Fibroblast of the aortic adventitia (primary cell): Measurements from ENCODE around the gene OTOP3. TPM values are rescaled to one million over a fixed set of nuclear protein-coding genes. Genes with fewer than 3 reads are reported as not detected.
"Not testable (repeated sequence)": the region's sequence is repeated elsewhere in the genome, so short reads cannot be mapped to it uniquely, and the experiment has no call there.

ENCODE experiments used
- DNase-seq: peaks from one replicate; pipeline ENCODE4 v3.0.0-alpha.2; 2010; ENCODE audit warnings: low read depth
- H3K4me3 ChIP-seq: 2 replicates; pipeline ENCODE4 v1.5.1; 2011; ENCODE audit warnings: low read depth, mild to moderate bottlenecking, control low read depth, low read length, moderate library complexity
- CTCF ChIP-seq: IDR thresholded peaks from 2 replicates; pipeline ENCODE4 v1.5.1; 2011; ENCODE audit warnings: mild to moderate bottlenecking, low read length, control low read depth, inconsistent platforms; ENCODE audit not compliant: insufficient read depth
- total RNA-seq: library from RNA; depleted of rRNA; stranded (reverse); fragments of >200 nt; gene quantifications from 2 replicates; pipeline ENCODE4 v1.2.3, GENCODE V29; 2012; ENCODE audit warnings: low replicate concordance

OTOP3 gene
- total RNA-seq, 1 donor, result not detected

DNA sequence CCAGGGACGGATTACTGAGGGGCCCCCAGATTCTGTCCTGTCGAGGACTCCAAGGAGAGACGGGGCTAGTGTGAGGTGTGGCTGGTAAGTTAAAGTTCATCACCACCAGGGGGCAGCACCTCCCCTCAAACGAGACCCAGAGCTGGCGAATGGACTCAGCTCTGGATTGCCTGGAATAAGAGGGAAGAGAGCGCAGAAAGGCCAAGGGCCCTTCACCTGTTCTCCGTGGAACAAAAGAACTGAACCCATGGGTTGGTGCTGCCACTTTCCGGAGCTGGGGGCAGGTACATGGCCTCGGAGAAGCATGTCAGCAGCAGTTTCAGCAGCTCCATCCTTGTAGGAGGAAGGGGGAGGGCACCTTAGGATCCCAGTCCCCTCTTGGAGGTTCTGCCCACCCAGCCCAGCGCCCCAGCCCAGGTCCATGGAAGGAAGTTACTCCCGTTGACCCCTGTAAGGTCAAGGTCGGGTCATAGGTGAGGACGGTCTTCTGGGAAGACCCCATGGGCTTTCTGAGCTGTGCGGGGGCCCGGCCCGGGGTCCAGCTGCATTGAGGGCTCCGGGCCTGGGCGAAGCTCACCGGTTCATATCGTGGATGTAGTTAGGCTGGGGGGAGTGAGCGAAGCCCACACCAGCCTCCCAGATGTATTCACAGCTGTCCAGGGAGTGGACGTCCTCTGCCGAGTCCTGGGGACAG is 26.1 kb downstream of the OTOP3 start:
- TF ChIP-seq CTCF, result peak; percentile 68
- peak; percentile 90 for DNase-seq
- H3K4me3 ChIP-seq, result no peak overlapping the region

DNA sequence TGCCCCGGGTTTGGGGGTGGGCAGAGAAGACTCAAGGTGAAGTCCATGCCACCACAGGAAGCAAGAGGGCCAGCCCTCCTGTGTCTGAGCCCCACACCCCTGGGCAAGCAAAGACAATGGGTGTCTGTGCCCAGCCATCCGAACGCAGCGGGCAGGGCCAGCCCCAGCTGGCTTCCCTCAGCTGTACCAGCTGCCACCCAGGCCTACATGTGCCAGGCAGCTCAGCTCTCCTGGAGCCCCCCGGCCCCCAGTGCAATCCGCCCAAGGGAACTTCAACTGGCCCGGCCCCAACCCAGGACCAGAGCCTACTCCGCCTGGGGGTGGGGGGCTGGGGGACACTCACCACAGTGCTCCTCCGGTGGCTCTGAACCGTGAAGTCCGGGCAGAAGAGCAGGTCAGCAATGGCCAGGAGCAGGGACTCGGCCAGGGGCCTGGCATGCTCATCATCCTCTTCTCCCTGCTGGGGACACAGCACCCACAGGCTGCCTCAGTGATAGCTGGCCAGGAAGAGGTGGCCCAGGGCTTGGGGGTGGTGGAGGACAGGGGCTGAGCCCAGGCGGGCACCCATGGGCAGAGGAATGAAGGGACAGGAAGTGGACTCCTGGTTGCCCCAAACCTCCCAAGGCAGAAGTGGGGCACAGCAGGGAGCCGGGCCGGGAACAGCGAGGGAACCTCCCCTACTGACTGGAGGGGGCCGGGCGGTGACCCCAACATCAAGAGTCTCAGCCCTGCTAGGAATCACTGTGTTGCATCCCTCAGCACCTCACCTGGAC is 27.1 kb downstream of the OTOP3 start:
- TF ChIP-seq CTCF, result no peak
- no peak for DNase-seq
- H3K4me3 ChIP-seq, result no peak overlapping the region

DNA sequence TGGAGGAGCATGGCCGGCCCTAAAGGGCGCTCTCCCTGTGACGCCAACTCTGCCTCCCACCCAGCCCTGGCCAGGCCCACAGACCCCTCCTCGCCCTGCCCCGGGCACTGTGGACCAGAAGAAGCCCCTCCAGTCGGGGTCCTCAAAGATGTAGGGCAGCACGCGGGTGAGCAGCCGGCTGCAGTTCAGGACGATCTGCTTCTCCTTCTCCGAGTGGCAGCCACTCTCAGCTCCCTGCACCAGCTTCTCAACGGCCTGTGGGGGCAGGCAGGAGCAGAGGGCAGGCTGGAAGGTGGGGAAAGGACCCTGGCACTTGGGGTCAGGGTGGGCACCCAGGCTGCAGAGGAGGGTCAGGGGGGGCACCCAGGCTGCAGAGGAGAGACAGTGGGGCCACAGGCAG is 28.0 kb downstream of the OTOP3 start:
- H3K4me3 ChIP-seq, result no peak overlapping the region
- no peak for TF ChIP-seq CTCF

GRCh38 chr17:74964246-74964761 is 28.6 kb downstream of the OTOP3 start:
- no peak for DNase-seq
- H3K4me3 ChIP-seq, result no peak overlapping the region
- no peak for TF ChIP-seq CTCF

More for the DNA sequence above, 28.0 kb downstream of the OTOP3 start:
- DNase-seq, result no peak

GRCh38 chr17:74964988-74965622 is 29.4 kb downstream of the OTOP3 start:
- no peak for TF ChIP-seq CTCF
- DNase-seq, result no peak
- no peak overlapping the region for H3K4me3 ChIP-seq

GRCh38 chr17:74968361-74968780 is 32.7 kb downstream of the OTOP3 start:
- no peak for TF ChIP-seq CTCF
- DNase-seq, result no peak
- H3K4me3 ChIP-seq, result no peak overlapping the region

DNA sequence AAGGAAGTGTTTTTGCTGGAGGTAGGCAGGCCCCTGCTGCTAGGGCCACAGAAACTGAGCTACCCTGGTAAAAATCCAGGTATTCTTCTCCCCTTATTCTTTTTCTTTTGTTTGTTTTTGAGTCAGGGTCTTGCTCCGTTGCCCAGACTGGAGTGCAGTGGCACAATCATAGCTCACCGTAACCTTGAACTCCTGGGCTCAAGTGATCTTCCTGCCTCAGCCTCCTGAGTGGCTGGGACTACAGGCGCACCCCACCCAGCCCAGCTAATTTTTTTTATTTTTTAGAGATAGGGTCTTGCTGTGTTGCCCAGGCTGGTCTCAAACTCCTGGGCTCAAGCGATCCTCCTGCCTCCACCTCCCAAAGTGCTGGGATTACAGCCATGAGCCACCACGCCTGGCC is 33.8 kb downstream of the OTOP3 start:
- H3K4me3 ChIP-seq, DNase-seq: not testable (repeated sequence)
